Measurements from ENCODE around the gene HOTAIR.

- TF ChIP-seq EZH2 (IDR thresholded peaks at IDR 0.05) (peak; percentile 89), CTCF (IDR thresholded peaks at IDR 0.05) (no peak), EZH2phosphoT487 (IDR thresholded peaks at IDR 0.05) (peak; percentile 82)
These were observed 49.4 kb upstream of the HOTAIR start for GRCh38 chr12:54024127-54024526.

Measured in neural progenitor cell (in vitro differentiated cells).